Heart left ventricle (tissue), 16 donors: Measurements from ENCODE around the gene ZFP28. TPM values are rescaled to one million over a fixed set of nuclear protein-coding genes. Genes with fewer than 3 reads are reported as not detected.

ENCODE experiments used
- ATAC-seq, 4 donors: fragments of 200-7000 bp; cut with Tn5 transposase; one replicate each; pipeline ENCODE4 v1.9.1; 2020 to 2022; ENCODE audit warnings: moderate library complexity in 4 of 4, mild to moderate bottlenecking in 3 of 4, moderate number of reproducible peaks in 1 of 4
- DNase-seq, 5 donors: peaks; one replicate each; pipeline ENCODE4 v3.0.0-alpha.2; 2020
- H3K27ac ChIP-seq, 12 donors: fragments of 200-600 bp; sonication (generic) in 4 of 12; one replicate each; pipeline versions ENCODE4 v1.5.0 to v1.8.0; 2016 to 2022; ENCODE audit warnings: mild to moderate bottlenecking in 2 of 12
- H3K27me3 ChIP-seq, 9 donors: fragments of 200-600 bp; sonication (generic) in 2 of 9; one replicate each; pipeline versions ENCODE4 v1.5.1 to v1.8.0; 2016 to 2022; ENCODE audit warnings: mild to moderate bottlenecking in 3 of 9
- H3K36me3 ChIP-seq, 9 donors: fragments of 200-600 bp; sonication (generic) in 2 of 9; one replicate each; pipeline versions ENCODE4 v1.5.0 to v1.8.0; 2018 to 2022; ENCODE audit warnings: mild to moderate bottlenecking in 2 of 9
- H3K4me1 ChIP-seq, 12 donors: fragments of 200-600 bp; sonication (generic) in 4 of 12; one replicate each; pipeline versions ENCODE4 v1.5.0 to v1.8.0; 2016 to 2022; ENCODE audit warnings: mild to moderate bottlenecking in 3 of 12
- H3K4me3 ChIP-seq, 12 donors: fragments of 200-600 bp; sonication (generic) in 4 of 12; one replicate each; pipeline versions ENCODE4 v1.5.0 to v1.8.0; 2017 to 2022; ENCODE audit warnings: mild to moderate bottlenecking in 9 of 12, moderate library complexity in 4 of 12
- H3K9me3 ChIP-seq, 12 donors: fragments of 200-600 bp; sonication (generic) in 4 of 12; one replicate each; pipeline versions ENCODE4 v1.5.0 to v1.8.0; 2016 to 2022; ENCODE audit warnings: mild to moderate bottlenecking in 1 of 12
- CTCF ChIP-seq, 12 donors: fragments of 200-600 bp; sonication (generic) in 4 of 12; IDR thresholded peaks; one replicate each; pipeline versions ENCODE4 v1.5.0 to v1.8.0; 2018 to 2022; ENCODE audit warnings: antibody characterized with exemption in 12 of 12, mild to moderate bottlenecking in 5 of 12
- POLR2A ChIP-seq, 2 donors: fragments of 450-650 bp; IDR thresholded peaks; one replicate each; pipeline ENCODE4 v1.6.1; 2017; ENCODE audit warnings: antibody characterized with exemption in 2 of 2, mild to moderate bottlenecking in 2 of 2, moderate library complexity in 2 of 2
- WGBS, 4 donors: extraction: QIAGEN DNeasy Blood & Tissue Kit in 2 of 4; methylation state at CpG; one replicate each; pipeline versions ENCODE4 v1.1.5 to v1.1.7; 2013 to 2018; 5-methylcytosine and 5-hydroxymethylcytosine counted together
- intact Hi-C, 10 donors: fragments of 100-400 bp; cut with DNase I; formaldehyde crosslinking; loops; one replicate each; pipeline versions ENCODE4 v1.11.1 to v1.14.2; 2022
- polyA plus RNA-seq, 2 donors: library from polyadenylated mRNA; stranded (reverse); fragments of 200-250 nt; gene quantifications; one replicate each; pipeline ENCODE4 v1.2.3, GENCODE V29; 2013
- total RNA-seq, 9 donors: library from RNA; depleted of rRNA in 2 of 9; stranded (reverse); fragments of >200 nt in 2 of 9; fragmentation: NEBNext Ultra II Directional in 3 of 9; extraction: Animal tissue kit (Norgen Biotek cat#: 25700) in 3 of 9; gene quantifications; one replicate each; pipeline versions ENCODE4 v1.1.0 to v1.2.4, GENCODE V29; 2016 to 2023
- donor health status: ischemic (EF 13 %, LVEDD 7.1; RV severe dilation, severe dysfunction).
- donor health status: healthy with polysubstance abuse.
- donor health status: DM: no; HTN: yes; CAD: no.
- donor health status: DM: no; HTN: no; CAD: no.
- donor health status: ischemic (EF 25% LVEDD 6.9; RV normal size, moderate dysfunction).
- donor health status: ischemic (EF 25% LVEDD 5.7; RV mildly dilated, moderate dysfunction).
- donor health status: healthy.
- donor health status: DM: yes; HTN: yes; CAD: no.
- donor health status: ischemic (EF 35%, LVEDD 5.7; RV mildly dilated, moderate dysfunction).
- donor health status: nonischemic (EF 11% LVEDD 7.7; RV severe dilation, severe dysfunction).
- donor health status: DM: yes; HTN: yes; CAD: no.
- donor health status: PGD.
- donor health status: ischemic (EF 29% LVEDD 5.4; RV normal size, mild dysfunction).
- donor health status: nonischemic (EF 23%, LVEDD 6.1; RV moderate dilation, normal function).

The ZFP28 gene
- total and polyA plus RNA-seq, 11 donors, result 3.8 to 8.6 (median 5.4) TPM

- 2 to 4% (median 3%) methylated on average over 42 to 66 of the region's 66 CpGs for WGBS, 4 donors
- Histone ChIP-seq H3K27ac (peak within 1 kb of the TSS; percentile 74 to 97 (median 90)), H3K9me3 (peaks cover 0 to 89% (median 60%) of the 10 kb centered on the region in 12 donors), H3K4me1 (peaks cover 0 to 15% (median 6%) of the 10 kb centered on the region in 12 donors), H3K36me3 (peaks cover 5 to 59% (median 28%) of the 10 kb centered on the region in 9 donors), H3K4me3 (peak within 1 kb of the TSS; percentile 75 to 98 (median 87)), H3K27me3 (no peaks in the 10 kb centered on the region)
- TF ChIP-seq POLR2A (IDR thresholded peaks at IDR 0.05), result peak in 1 of 2 donors; percentile 63
- peak in 1 of 12 donors; percentile 15 for TF ChIP-seq CTCF (IDR thresholded peaks at IDR 0.05)
- ATAC-seq (peak; percentile 98 to 100 (median 99)), DNase-seq (peak; percentile 95 to 98 (median 96))
- intact Hi-C loops, result loop anchor here in 4 of 10 donors (1.0 to 10.0 kb wide), 5 partner anchors 27 to 163 kb away; partner anchors contain the start of genes ZFP28 (in 2 of the 4), ZNF583 (in 2 of the 4) and ZNF71 (in 1 of the 4)
These were observed 28.7 kb downstream of the ZFP28 start, which contains the start of gene ZNF470 for GRCh38 chr19:56567274-56568120. ZNF470 (plus strand) TSS chr19:56567468; CDS start chr19:56570312, 2,844 bp downstream.

GRCh38 chr19:56572589-56572988 lies 33.8 kb downstream of the ZFP28 start:
- Histone ChIP-seq H3K27me3 (no peaks in the 10 kb centered on the region), H3K9me3 (peaks cover 7 to 97% (median 81%) of the 10 kb centered on the region in 12 donors), H3K27ac (no peak overlapping the region), H3K4me3 (no peak overlapping the region), H3K4me1 (peaks cover 0 to 9% (median 5%) of the 10 kb centered on the region in 12 donors), H3K36me3 (peaks cover 25 to 92% (median 73%) of the 10 kb centered on the region in 9 donors)
- no peak for TF ChIP-seq CTCF (IDR thresholded peaks at IDR 0.05)
- TF ChIP-seq POLR2A (IDR thresholded peaks at IDR 0.05), result no peak
- intact Hi-C loops, result no loop called here
- ATAC-seq (no peak), DNase-seq (no peak)
- 43 to 73% (median 49%) methylated on average over 2 of the region's 2 CpGs for WGBS, 4 donors

- DNase-seq, result no peak
- Histone ChIP-seq H3K27me3 (no peaks in the 10 kb centered on the region), H3K4me3 (no peak overlapping the region), H3K36me3 (peaks cover 25 to 100% (median 74%) of the 10 kb centered on the region in 9 donors), H3K4me1 (no peaks in the 10 kb centered on the region), H3K27ac (no peak overlapping the region), H3K9me3 (peaks cover 11 to 100% (median 94%) of the 10 kb centered on the region in 12 donors)
- TF ChIP-seq POLR2A (IDR thresholded peaks at IDR 0.05) (no peak), CTCF (IDR thresholded peaks at IDR 0.05) (no peak)
- WGBS, 4 donors, result 98 to 100% (median 99%) methylated on average over 3 of the region's 3 CpGs
- ATAC-seq, result no peak
- intact Hi-C loops, result no loop called here
These were observed 35.2 kb downstream of the ZFP28 start for GRCh38 chr19:56573914-56574313.
